ENCODE measurements around the gene CFAP46. TPM values are rescaled to one million over a fixed set of nuclear protein-coding genes. Genes with fewer than 3 reads are reported as not detected.

CFAP46 gene
- total and polyA plus RNA-seq, 2 of the 8 experiments (the other 6 are each of a cell fraction or from before 2014, with no cell fraction given): 2.6 to 4.8 TPM

DNA sequence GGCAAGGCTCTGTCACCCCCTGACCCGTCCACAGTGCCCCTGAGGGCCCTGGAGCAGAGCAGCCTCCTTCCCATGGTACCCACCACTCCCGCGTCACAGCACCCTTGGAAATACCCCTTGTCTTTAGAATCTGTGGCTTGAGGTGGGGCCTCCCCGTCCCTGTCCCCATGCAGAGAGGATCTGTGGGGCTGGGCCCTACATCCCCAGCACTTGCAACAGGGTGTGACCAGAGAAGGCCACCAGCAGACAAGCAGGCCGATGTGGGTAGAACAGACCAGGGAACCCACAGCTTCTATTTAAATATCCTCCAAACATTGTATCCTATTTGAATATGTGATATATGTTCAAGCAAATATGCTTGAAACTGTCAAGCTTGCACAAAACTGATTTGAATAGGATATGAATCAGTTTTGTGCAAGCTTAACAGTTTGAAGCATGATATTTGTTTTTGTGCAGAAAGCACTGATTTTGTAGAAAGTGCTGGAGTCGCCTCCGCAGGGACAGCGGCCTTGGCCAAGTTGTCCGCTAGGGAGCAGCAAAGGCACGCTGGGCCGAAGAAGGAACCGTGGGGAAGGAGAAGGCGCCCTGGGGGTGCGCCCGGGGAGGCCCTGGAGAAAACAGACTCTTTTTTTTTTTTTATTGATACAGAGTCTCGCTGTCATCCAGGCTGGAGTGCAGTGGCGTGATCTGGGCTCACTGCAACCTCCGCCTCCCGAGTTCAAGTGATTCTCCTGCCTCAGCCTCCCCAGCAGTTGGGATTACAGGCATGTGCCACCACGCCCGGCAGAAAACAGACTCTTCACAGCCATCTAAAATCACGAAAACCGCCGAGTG is 2.2 kb downstream of the CFAP46 start:
- 64% methylated on average over 19 of the region's 24 CpGs; no CpG with 5 or more reads in 1 of the 2 experiments for WGBS, 2 experiments (ENCODE audit: extremely low coverage in 1 of 2, insufficient coverage in 1 of 2, insufficient read length in 1 of 2, insufficient replicate concordance in 2 of 2, low coverage in 1 of 2, low lambda C conversion rate in 2 of 2, missing lambda C conversion rate in 1 of 2)
- POLR2A ChIA-PET (ENCODE audit: partially characterized antibody): no interaction called here

More for the DNA sequence above, 2.2 kb downstream of the CFAP46 start:
- no peak overlapping the region for H3K23ac ChIP-seq (ENCODE audit: insufficient read length)
- no peak overlapping the region for H2AFZ ChIP-seq (ENCODE audit: low read length)
- H3K4me1 ChIP-seq (replicated peaks in 1 of 4; ENCODE audit: control insufficient read depth in 3 of 4, insufficient read depth in 4 of 4, low read length in 3 of 4): peaks cover 0 to 7% (median 1%) of the 10 kb centered on the region in 4 experiments; a peak in 3 of 7 replicates
- H4K8ac ChIP-seq (ENCODE audit: extremely low read depth, insufficient read depth, low read length): no peak overlapping the region
- H2BK15ac ChIP-seq (ENCODE audit: low read length): no peak overlapping the region; the same call in 1 of the 2 replicates
- H2BK120ac ChIP-seq (replicated peaks; ENCODE audit: low read depth, low read length): no peak overlapping the region
- no peaks in the 10 kb centered on the region for H4K20me1 ChIP-seq (replicated peaks in 1 of 2; ENCODE audit: control insufficient read depth in 1 of 2, insufficient read depth in 2 of 2, low read length in 2 of 2)
- H3K18ac ChIP-seq (ENCODE audit: extremely low read depth, low read length): no peak overlapping the region
- peak; percentile 24 for FAIRE-seq
- H3K56ac ChIP-seq (replicated peaks; ENCODE audit: insufficient read length, low read depth, low read length): no peak overlapping the region
- no peak overlapping the region for H3K4me3 ChIP-seq (ENCODE audit: extremely low read depth in 1 of 4, insufficient read depth in 2 of 4, low read depth in 3 of 4, low read length in 4 of 4)
- H4K91ac ChIP-seq (replicated peaks; ENCODE audit: insufficient read length, low read length): no peak overlapping the region
- no peak overlapping the region for H2BK12ac ChIP-seq (ENCODE audit: low read depth, low read length)
- H3K4me2 ChIP-seq (ENCODE audit: insufficient read depth in 1 of 2, low read depth in 2 of 2, low read length in 2 of 2): no peak overlapping the region
- no peak overlapping the region for H2AK5ac ChIP-seq (ENCODE audit: low read depth, low read length)
- H3K36me3 ChIP-seq (ENCODE audit: control insufficient read depth in 2 of 4, insufficient read depth in 4 of 4, low read length in 3 of 4): no peaks in the 10 kb centered on the region; a peak in 1 of 8 replicates
- H3K23me2 ChIP-seq (ENCODE audit: low read depth, low read length): peaks cover 10% of the 10 kb centered on the region; the same call in 1 of the 2 replicates
- H3K27ac ChIP-seq (ENCODE audit: low read depth, low read length): no peak overlapping the region
- H3K9ac ChIP-seq (replicated peaks in 1 of 4; ENCODE audit: extremely low read depth in 1 of 4, low read depth in 3 of 4, low read length in 3 of 4): no peak overlapping the region
- CTCF ChIA-PET (ENCODE audit: partially characterized antibody): interaction anchor here (0.6 to 4.2 kb wide), 26 partner anchors 19 to 507 kb away, joined by 3 to 32 read pairs (median 3); no protein-coding TSS in a partner anchor
- TF ChIP-seq NRF1 (IDR thresholded peaks at IDR 0.05; ENCODE audit: low read depth, low read length) (no peak), RAD21 (IDR thresholded peaks at IDR 0.05 in 1 of 2, conservative IDR thresholded peaks at IDR 0.05 in 1 of 2; ENCODE audit: low read depth in 2 of 2, low read length in 2 of 2) (peak; percentile 89 to 94), CREB1 (IDR thresholded peaks at IDR 0.05) (no peak), PHF8 (conservative IDR thresholded peaks at IDR 0.05; ENCODE audit: low read depth, low read length) (no peak), POLR2A (IDR thresholded peaks at IDR 0.05; ENCODE audit: control extremely low read depth in 1 of 2, low read depth in 2 of 2, low read length in 2 of 2) (no peak), JUND (IDR thresholded peaks at IDR 0.05; ENCODE audit: low read length) (no peak), POLR2AphosphoS5 (IDR thresholded peaks at IDR 0.05; ENCODE audit: low read depth, low read length) (no peak), SIN3A (conservative IDR thresholded peaks at IDR 0.05 in 1 of 2, IDR thresholded peaks at IDR 0.05 in 1 of 2; ENCODE audit: low read depth in 1 of 2, low read length in 2 of 2) (0 out of 4 replicates have a peak, but pooled peaks of 1 of the 2 experiments have one; percentile 24)
- TF ChIP-seq, protein P1, sequence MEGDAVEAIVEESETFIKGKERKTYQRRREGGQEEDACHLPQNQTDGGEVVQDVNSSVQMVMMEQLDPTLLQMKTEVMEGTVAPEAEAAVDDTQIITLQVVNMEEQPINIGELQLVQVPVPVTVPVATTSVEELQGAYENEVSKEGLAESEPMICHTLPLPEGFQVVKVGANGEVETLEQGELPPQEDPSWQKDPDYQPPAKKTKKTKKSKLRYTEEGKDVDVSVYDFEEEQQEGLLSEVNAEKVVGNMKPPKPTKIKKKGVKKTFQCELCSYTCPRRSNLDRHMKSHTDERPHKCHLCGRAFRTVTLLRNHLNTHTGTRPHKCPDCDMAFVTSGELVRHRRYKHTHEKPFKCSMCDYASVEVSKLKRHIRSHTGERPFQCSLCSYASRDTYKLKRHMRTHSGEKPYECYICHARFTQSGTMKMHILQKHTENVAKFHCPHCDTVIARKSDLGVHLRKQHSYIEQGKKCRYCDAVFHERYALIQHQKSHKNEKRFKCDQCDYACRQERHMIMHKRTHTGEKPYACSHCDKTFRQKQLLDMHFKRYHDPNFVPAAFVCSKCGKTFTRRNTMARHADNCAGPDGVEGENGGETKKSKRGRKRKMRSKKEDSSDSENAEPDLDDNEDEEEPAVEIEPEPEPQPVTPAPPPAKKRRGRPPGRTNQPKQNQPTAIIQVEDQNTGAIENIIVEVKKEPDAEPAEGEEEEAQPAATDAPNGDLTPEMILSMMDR (IDR thresholded peaks at IDR 0.05; ENCODE audit: control extremely low read depth in 1 of 3, insufficient read depth in 1 of 3, low read depth in 1 of 3, low read length in 3 of 3): peak; percentile 80 to 95 (median 91)
- no peak overlapping the region for H2BK20ac ChIP-seq (ENCODE audit: low read length)
- no peaks in the 10 kb centered on the region for H3K79me2 ChIP-seq (ENCODE audit: control insufficient read depth in 1 of 2, insufficient read depth in 2 of 2, low read length in 2 of 2)
- no peaks in the 10 kb centered on the region; the same call in 1 of the 2 replicates for H3K79me1 ChIP-seq (ENCODE audit: low read depth, low read length)
- no peak overlapping the region for H4K5ac ChIP-seq (ENCODE audit: insufficient read length, low read depth, low read length)
- H3K4ac ChIP-seq (replicated peaks; ENCODE audit: insufficient read length, low read depth, low read length): no peak overlapping the region
- H3K14ac ChIP-seq (ENCODE audit: insufficient read length): no peak overlapping the region
- no peaks in the 10 kb centered on the region for H3K9me3 ChIP-seq (ENCODE audit: insufficient read depth in 2 of 2, low read depth in 1 of 2, low read length in 1 of 2)
- H3K27me3 ChIP-seq (replicated peaks in 1 of 4; ENCODE audit: control insufficient read depth in 3 of 4, extremely low read depth in 1 of 4, insufficient read depth in 3 of 4, low read length in 3 of 4): peaks cover 0 to 5% (median 0%) of the 10 kb centered on the region in 4 experiments; a peak in 2 of 7 replicates
- H2BK5ac ChIP-seq (ENCODE audit: low read depth, low read length): no peak overlapping the region
- DNase-seq (ENCODE audit: low read depth in 1 of 2, low spot score in 2 of 2): peak in 1 of 2 experiments; percentile 84
